Thymus (tissue), 11 donors: ENCODE measurements around the gene RBM10. TPM values are rescaled to one million over a fixed set of nuclear protein-coding genes. Genes with fewer than 3 reads are reported as not detected.

Source experiments
- DNase-seq, 9 donors: peaks; one replicate each; pipeline ENCODE4 v3.0.0-alpha.2; 2013; ENCODE audit warnings: low spot score in 9 of 9, low read depth in 6 of 9, missing footprints in 1 of 9
- H3K27ac ChIP-seq, 2 donors: one replicate each; pipeline ENCODE4 v1.5.1; 2013; ENCODE audit warnings: control low read depth in 1 of 2, low read depth in 1 of 2, low read length in 1 of 2, mild to moderate bottlenecking in 1 of 2, moderate library complexity in 1 of 2
- H3K27me3 ChIP-seq, 2 donors: one replicate each; pipeline ENCODE4 v1.5.1; 2013; ENCODE audit warnings: low read length in 1 of 2; ENCODE audit not compliant: control insufficient read depth in 2 of 2, insufficient read depth in 1 of 2
- H3K36me3 ChIP-seq, 2 donors: one replicate each; pipeline ENCODE4 v1.5.1; 2013; ENCODE audit warnings: low read length in 1 of 2, mild to moderate bottlenecking in 1 of 2, moderate library complexity in 1 of 2; ENCODE audit not compliant: control insufficient read depth in 2 of 2, insufficient read depth in 2 of 2
- H3K4me1 ChIP-seq, 2 donors: one replicate each; pipeline ENCODE4 v1.5.1; 2013; ENCODE audit warnings: low read length in 2 of 2; ENCODE audit not compliant: control insufficient read depth in 2 of 2, insufficient read depth in 2 of 2
- H3K4me3 ChIP-seq, 2 donors: one replicate each; pipeline ENCODE4 v1.5.1; 2013; ENCODE audit warnings: low read length in 2 of 2, control low read depth in 1 of 2, mild to moderate bottlenecking in 1 of 2
- H3K9me3 ChIP-seq, 2 donors: one replicate each; pipeline ENCODE4 v1.5.1; 2013; ENCODE audit warnings: low read length in 1 of 2, mild to moderate bottlenecking in 1 of 2; ENCODE audit not compliant: control insufficient read depth in 2 of 2, insufficient read depth in 1 of 2
- WGBS: extraction: QIAGEN DNeasy Blood & Tissue Kit; methylation state at CpG from one replicate; pipeline ENCODE4 v1.1.7; 2013; 5-methylcytosine and 5-hydroxymethylcytosine counted together
- polyA plus RNA-seq: library from polyadenylated mRNA; stranded (reverse); fragments of 200-250 nt; gene quantifications from one replicate; pipeline ENCODE4 v1.2.3, GENCODE V29; 2013
- total RNA-seq: library from RNA; stranded (reverse); fragments of 120-200 nt; gene quantifications from one replicate; pipeline ENCODE4 v1.2.4, GENCODE V29; 2013
- donor health status: healthy.

Gene RBM10
- total and polyA plus RNA-seq, 2 donors, result 31.2 to 31.9 TPM

DNA sequence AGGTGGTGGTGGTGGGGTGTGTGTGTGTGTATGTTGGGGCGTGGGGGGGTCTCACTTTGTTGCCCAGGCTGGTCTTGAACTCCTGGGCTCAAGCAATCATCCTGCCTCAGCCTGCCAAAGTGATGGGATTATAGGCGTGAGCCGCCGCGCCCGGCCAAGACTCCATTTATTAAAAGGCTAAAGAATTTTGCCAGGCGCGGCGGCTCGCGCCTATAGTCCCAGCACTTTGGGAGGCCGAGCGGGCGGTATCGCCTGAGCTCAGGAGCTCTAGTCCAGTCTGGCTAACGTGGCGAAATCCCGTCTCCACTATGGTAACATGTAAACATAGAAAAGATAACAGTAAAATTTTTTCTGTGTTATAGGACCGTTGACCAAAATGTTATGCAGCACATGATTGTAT lies 44.9 kb downstream of the RBM10 start:
- Histone ChIP-seq H3K36me3 (peaks cover 21 to 24% of the 10 kb centered on the region in 2 donors), H3K27ac (no peak overlapping the region), H3K4me3 (no peak overlapping the region), H3K4me1 (peaks cover 4 to 33% of the 10 kb centered on the region in 2 donors), H3K27me3 (peaks cover 0 to 17% of the 10 kb centered on the region in 2 donors), H3K9me3 (peaks cover 0 to 4% of the 10 kb centered on the region in 2 donors)
- no peak for DNase-seq
- WGBS, result 95% methylated on average over 19 of the region's 19 CpGs

- Histone ChIP-seq H3K4me3 (peak overlapping the region; percentile 59 to 65), H3K27ac (peak overlapping the region; percentile 65 to 72)
- peak; percentile 43 to 93 (median 76) for DNase-seq
Measured at GRCh38 chrX:47190445-47191269, 45.6 kb downstream of the RBM10 start.

GRCh38 chrX:47191331-47191730 lies 46.3 kb downstream of the RBM10 start:
- Histone ChIP-seq H3K27ac (peak overlapping the region; percentile 40 to 72), H3K4me3 (peak overlapping the region; percentile 59 to 65), H3K36me3 (peaks cover 9 to 10% of the 10 kb centered on the region in 2 donors), H3K4me1 (peaks cover 13 to 46% of the 10 kb centered on the region in 2 donors), H3K27me3 (peaks cover 0 to 17% of the 10 kb centered on the region in 2 donors), H3K9me3 (peaks cover 0 to 4% of the 10 kb centered on the region in 2 donors)
- under 1% methylated on average over 26 of the region's 26 CpGs for WGBS
- DNase-seq, result peak in 4 of 9 donors; percentile 3 to 60 (median 20)

More at GRCh38 chrX:47190445-47191269, 45.6 kb downstream of the RBM10 start:
- Histone ChIP-seq H3K9me3 (peaks cover 0 to 4% of the 10 kb centered on the region in 2 donors), H3K27me3 (peaks cover 0 to 17% of the 10 kb centered on the region in 2 donors), H3K36me3 (peaks cover 15 to 16% of the 10 kb centered on the region in 2 donors), H3K4me1 (peaks cover 6 to 39% of the 10 kb centered on the region in 2 donors)
- 4% methylated on average over 40 of the region's 40 CpGs for WGBS

- WGBS, result 60% methylated on average over 16 of the region's 16 CpGs
- no peak for DNase-seq
- H3K27ac ChIP-seq, result peak overlapping the region in 1 of 2 donors; percentile 72
- H3K4me1 ChIP-seq, result peaks cover 13 to 51% of the 10 kb centered on the region in 2 donors
- peaks cover 8 to 10% of the 10 kb centered on the region in 2 donors for H3K36me3 ChIP-seq
- peaks cover 0 to 17% of the 10 kb centered on the region in 2 donors for H3K27me3 ChIP-seq
- H3K9me3 ChIP-seq, result peaks cover 0 to 4% of the 10 kb centered on the region in 2 donors
- peak overlapping the region; percentile 59 to 65 for H3K4me3 ChIP-seq
Measured at GRCh38 chrX:47191806-47192401, 46.9 kb downstream of the RBM10 start.

- peaks cover 20 to 22% of the 10 kb centered on the region in 2 donors for H3K36me3 ChIP-seq
- WGBS, result under 1% methylated on average over 50 of the region's 50 CpGs
- DNase-seq, result peak; percentile 87 to 99 (median 93)
- peaks cover 0 to 17% of the 10 kb centered on the region in 2 donors for H3K27me3 ChIP-seq
- H3K27ac ChIP-seq, result peak within 1 kb of the TSS; percentile 90 to 92
- peaks cover 13 to 55% of the 10 kb centered on the region in 2 donors for H3K4me1 ChIP-seq
- H3K9me3 ChIP-seq, result peaks cover 0 to 4% of the 10 kb centered on the region in 2 donors
- H3K4me3 ChIP-seq, result peak within 1 kb of the TSS; percentile 80 to 89
Measured at GRCh38 chrX:47193475-47194193, 48.6 kb downstream of the RBM10 start, which contains the start of gene UBA1. Gene UBA1 (plus strand): TSS chrX:47193829. CDS start chrX:47198803, 4,974 bp downstream.

GRCh38 chrX:47194194-47194787 lies 49.3 kb downstream of the RBM10 start:
- peak in 2 of 9 donors; percentile 2 to 58 for DNase-seq
- H3K27me3 ChIP-seq, result peaks cover 0 to 17% of the 10 kb centered on the region in 2 donors
- H3K4me3 ChIP-seq, result peak overlapping the region; percentile 80 to 89
- peaks cover 13 to 55% of the 10 kb centered on the region in 2 donors for H3K4me1 ChIP-seq
- peaks cover 27 to 28% of the 10 kb centered on the region in 2 donors for H3K36me3 ChIP-seq
- WGBS, result 13% methylated on average over 14 of the region's 14 CpGs
- H3K9me3 ChIP-seq, result peaks cover 0 to 4% of the 10 kb centered on the region in 2 donors
- peak overlapping the region; percentile 90 to 92 for H3K27ac ChIP-seq

GRCh38 chrX:47196098-47196497 lies 51.1 kb downstream of the RBM10 start:
- 81% methylated on average over 3 of the region's 3 CpGs for WGBS
- no peak for DNase-seq
- Histone ChIP-seq H3K4me3 (no peak overlapping the region), H3K36me3 (peaks cover 44% of the 10 kb centered on the region in 2 donors), H3K27me3 (peaks cover 0 to 7% of the 10 kb centered on the region in 2 donors), H3K27ac (no peak overlapping the region), H3K9me3 (no peaks in the 10 kb centered on the region), H3K4me1 (peaks cover 13 to 49% of the 10 kb centered on the region in 2 donors)

GRCh38 chrX:47197526-47197925 lies 52.5 kb downstream of the RBM10 start:
- DNase-seq, result no peak
- Histone ChIP-seq H3K9me3 (no peaks in the 10 kb centered on the region), H3K27me3 (no peaks in the 10 kb centered on the region), H3K4me3 (no peak overlapping the region), H3K27ac (no peak overlapping the region), H3K36me3 (peaks cover 58 to 59% of the 10 kb centered on the region in 2 donors), H3K4me1 (peaks cover 13 to 36% of the 10 kb centered on the region in 2 donors)
- WGBS, result 94% methylated on average over 7 of the region's 7 CpGs
